ENCODE measurements around the gene GDPD1.

GRCh38 chr17:59287452-59287851, 67.1 kb downstream of the GDPD1 start:
- TF ChIP-seq CTCF (IDR thresholded peaks at IDR 0.05): no peak
- TF ChIP-seq EP300 (IDR thresholded peaks at IDR 0.05): no peak
- no peak for TF ChIP-seq POLR2A (IDR thresholded peaks at IDR 0.05; ENCODE audit: low read depth)
- TF ChIP-seq POLR2AphosphoS5 (IDR thresholded peaks at IDR 0.05): no peak
